CD8-positive, alpha-beta memory T cell (primary cell): ENCODE results near the gene PRMT1. TPM values are rescaled to one million over a fixed set of nuclear protein-coding genes. Genes with fewer than 3 reads are reported as not detected.
A peak's percentile ranks its signal among the peaks of the same experiment; 100 is the strongest.
"Not testable (repeated sequence)": the region's sequence is repeated elsewhere in the genome, so short reads cannot be mapped to it uniquely, and the experiment has no call there.

Experiments used
- CTCF ChIA-PET: fragments of 350-600 bp; sonication (Branson Sonifier 250); formaldehyde crosslinking; loops from one replicate; lab custom pipeline; 2021; ENCODE audit warnings: antibody characterized with exemption; lab: Charles Lee
- POLR2A ChIA-PET: fragments of 350-600 bp; sonication (Branson Sonifier 250); formaldehyde crosslinking; loops from one replicate; lab custom pipeline; 2021; ENCODE audit warnings: antibody characterized with exemption; lab: Charles Lee
- DNase-seq, 5 donors: peaks; one replicate each; pipeline versions ENCODE4 v3.0.0 to v3.0.0-alpha.2; 2020 to 2022; ENCODE audit warnings: mixed read lengths in 1 of 5
- H3K27ac ChIP-seq: one replicate; pipeline ENCODE4 v1.7.0; 2013; ENCODE audit warnings: low read depth, mild to moderate bottlenecking, low read length, moderate library complexity
- H3K27me3 ChIP-seq: 2 replicates; pipeline ENCODE4 v1.7.0; 2013; ENCODE audit warnings: low read length, mild to moderate bottlenecking; ENCODE audit not compliant: insufficient read depth, poor library complexity, severe bottlenecking
- H3K36me3 ChIP-seq: 2 replicates; pipeline ENCODE4 v1.7.0; 2013; ENCODE audit warnings: mild to moderate bottlenecking, low read length, moderate library complexity; ENCODE audit not compliant: insufficient read depth
- H3K4me1 ChIP-seq: 2 replicates; pipeline ENCODE4 v1.7.0; 2013; ENCODE audit warnings: mild to moderate bottlenecking, low read length, moderate library complexity; ENCODE audit not compliant: insufficient read depth
- H3K4me3 ChIP-seq: 2 replicates; pipeline ENCODE4 v1.7.0; 2013; ENCODE audit warnings: mild to moderate bottlenecking, low read length
- H3K9me3 ChIP-seq: 2 replicates; pipeline ENCODE4 v1.7.0; 2013; ENCODE audit warnings: mild to moderate bottlenecking, low read length
- H3K27ac Mint-ChIP-seq, 8 donors: one replicate each; pipeline ENCODE4 v1.8.0; 2020 to 2021; ENCODE audit warnings: mixed read lengths in 8 of 8, mild to moderate bottlenecking in 6 of 8, inconsistent platforms in 3 of 8, moderate library complexity in 3 of 8
- H3K27me3 Mint-ChIP-seq, 2 donors: one replicate each; pipeline ENCODE4 v1.8.0; 2020 to 2021; ENCODE audit warnings: mixed read lengths in 2 of 2, mild to moderate bottlenecking in 1 of 2, moderate library complexity in 1 of 2
- H3K36me3 Mint-ChIP-seq, 3 donors: one replicate each; pipeline ENCODE4 v1.8.0; 2020 to 2021; ENCODE audit warnings: mixed read lengths in 3 of 3, inconsistent platforms in 1 of 3, mild to moderate bottlenecking in 1 of 3
- H3K4me1 Mint-ChIP-seq, 3 donors: one replicate each; pipeline ENCODE4 v1.8.0; 2020 to 2021; ENCODE audit warnings: mixed read lengths in 3 of 3, inconsistent platforms in 1 of 3, mild to moderate bottlenecking in 1 of 3
- H3K4me3 Mint-ChIP-seq, 7 donors: one replicate each; pipeline ENCODE4 v1.8.0; 2020 to 2021; ENCODE audit warnings: mixed read lengths in 7 of 7, mild to moderate bottlenecking in 6 of 7, moderate library complexity in 4 of 7, inconsistent platforms in 2 of 7
- H3K9me3 Mint-ChIP-seq, 5 donors: one replicate each; pipeline ENCODE4 v1.8.0; 2020 to 2022; ENCODE audit warnings: mixed read lengths in 5 of 5, mild to moderate bottlenecking in 3 of 5, moderate library complexity in 2 of 5, inconsistent platforms in 1 of 5
- polyA plus RNA-seq: library from polyadenylated mRNA; unstranded; fragments of 300-500 nt; fragmentation: Illumina TruSeq; gene quantifications from one replicate; pipeline ENCODE4 v1.2.3, GENCODE V29; 2021
- total RNA-seq, 2 experiments: library from RNA; stranded (reverse); gene quantifications; one replicate each; pipeline ENCODE4 v1.2.3, GENCODE V29; 2021

Gene PRMT1
- total RNA-seq (100 to 1,000 TPM; 529 to 537 TPM), polyA plus RNA-seq (135 TPM)

- Histone ChIP-seq H3K4me3 (peak within 1 kb of the TSS; percentile 88), H3K9me3 (no peaks in the 10 kb centered on the region), H3K36me3 (peaks cover 7% of the 10 kb centered on the region), H3K27me3 (no peaks in the 10 kb centered on the region), H3K4me1 (peaks cover 32% of the 10 kb centered on the region), H3K27ac (peak within 1 kb of the TSS; percentile 95)
- peaks cover 29 to 51% (median 33%) of the 10 kb centered on the region in 3 donors for H3K4me1 Mint-ChIP-seq
- H3K27ac Mint-ChIP-seq = peak within 1 kb of the TSS; percentile 92 to 100 (median 99)
- H3K36me3 Mint-ChIP-seq = peaks cover 2 to 22% (median 4%) of the 10 kb centered on the region in 3 donors
- POLR2A ChIA-PET = interaction anchor here (0.6 to 2.6 kb wide), 14 partner anchors 13 to 684 kb away, joined by 3 to 32 read pairs (median 4); partner anchors contain the start of genes AP2A1, BCL2L12, GYS1 and IRF3
- peaks cover 0 to 2% of the 10 kb centered on the region in 2 donors for H3K27me3 Mint-ChIP-seq
- H3K9me3 Mint-ChIP-seq = no peaks in the 10 kb centered on the region
- CTCF ChIA-PET = interaction anchor here (0.7 to 6.6 kb wide), 14 partner anchors 13 to 211 kb away, joined by 3 to 56 read pairs (median 4); partner anchors contain the start of genes FLT3LG, NOSIP, PRRG2 and RRAS
- peak in 3 of 5 donors; percentile 52 to 62 (median 54) for DNase-seq
- peak within 1 kb of the TSS; percentile 90 to 100 (median 99) for H3K4me3 Mint-ChIP-seq
These were observed at the start of gene PRMT1 for GRCh38 chr19:49677231-49677900. PRMT1 (plus strand) TSS chr19:49677271; CDS start chr19:49677281, 10 bp downstream.

- H3K27me3 ChIP-seq = no peaks in the 10 kb centered on the region
- no peaks in the 10 kb centered on the region for H3K36me3 ChIP-seq
- Mint-ChIP-seq H3K4me3 (no peak overlapping the region), H3K36me3 (peaks cover 0 to 34% (median 3%) of the 10 kb centered on the region in 3 donors), H3K4me1 (peaks cover 0 to 5% (median 3%) of the 10 kb centered on the region in 3 donors), H3K27me3 (no peaks in the 10 kb centered on the region), H3K27ac (peak overlapping the region in 1 of 8 donors; percentile 78), H3K9me3 (no peaks in the 10 kb centered on the region)
- no peaks in the 10 kb centered on the region for H3K9me3 ChIP-seq
- no peak overlapping the region for H3K27ac ChIP-seq
- no peaks in the 10 kb centered on the region for H3K4me1 ChIP-seq
- CTCF ChIA-PET = no interaction called here
- POLR2A ChIA-PET = interaction anchor here (1.0 kb wide), 1 partner anchor 20 kb away, joined by 4 read pairs; no protein-coding TSS in a partner anchor
- no peak overlapping the region for H3K4me3 ChIP-seq
- DNase-seq = no peak
These were observed 47.4 kb upstream of the PRMT1 start for GRCh38 chr19:49629659-49630058.

DNA sequence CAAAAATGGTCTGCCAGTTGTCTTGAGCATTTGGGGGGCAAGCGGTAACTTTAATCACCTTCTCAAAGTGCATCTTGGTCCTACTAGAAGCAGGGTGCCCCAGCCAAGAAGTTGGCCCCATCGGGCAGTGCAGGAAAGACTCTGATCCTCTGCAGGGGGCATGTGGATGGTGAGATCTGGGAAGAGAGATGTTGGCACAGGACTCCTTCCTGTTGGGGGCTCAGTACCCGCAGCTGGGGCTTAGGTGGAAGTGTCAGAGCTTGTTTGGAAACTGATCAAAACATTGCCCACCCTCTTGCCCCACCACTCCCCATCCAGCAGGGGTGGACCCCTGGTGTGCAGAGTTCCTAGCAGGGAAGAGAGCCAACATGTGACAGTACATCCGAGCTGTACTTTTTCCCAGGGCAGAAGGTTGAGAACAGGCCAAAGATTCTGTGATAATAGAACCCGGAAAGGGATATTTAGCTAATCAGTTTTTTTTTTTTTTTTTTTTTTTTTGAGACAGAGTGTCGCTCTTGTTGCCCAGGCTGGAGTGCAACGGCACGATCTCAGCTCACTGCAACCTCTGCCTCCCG is 46.0 kb upstream of the PRMT1 start:
- Mint-ChIP-seq H3K36me3 (peaks cover 0 to 26% (median 3%) of the 10 kb centered on the region in 3 donors), H3K9me3 (no peaks in the 10 kb centered on the region), H3K4me3 (no peak overlapping the region), H3K4me1 (peaks cover 0 to 5% (median 3%) of the 10 kb centered on the region in 3 donors), H3K27ac (peak overlapping the region in 4 of 8 donors; percentile 17 to 35 (median 32)), H3K27me3 (no peaks in the 10 kb centered on the region)
- no peaks in the 10 kb centered on the region for H3K27me3 ChIP-seq
- CTCF ChIA-PET = interaction anchor here (0.7 kb wide), 1 partner anchor 168 kb away, joined by 3 read pairs; no protein-coding TSS in a partner anchor
- H3K4me1 ChIP-seq = no peaks in the 10 kb centered on the region
- H3K36me3 ChIP-seq = no peaks in the 10 kb centered on the region
- H3K27ac ChIP-seq = no peak overlapping the region
- no peak overlapping the region for H3K4me3 ChIP-seq
- DNase-seq = no peak
- no peaks in the 10 kb centered on the region for H3K9me3 ChIP-seq
- POLR2A ChIA-PET = interaction anchor here (0.6 to 1.2 kb wide), 3 partner anchors 9 to 136 kb away, joined by 4 to 6 read pairs (median 4); partner anchors contain the start of genes AP2A1 and RRAS

GRCh38 chr19:49631610-49632192 is 45.4 kb upstream of the PRMT1 start:
- Histone ChIP-seq H3K27me3 (no peaks in the 10 kb centered on the region), H3K9me3 (no peaks in the 10 kb centered on the region), H3K4me3 (no peak overlapping the region), H3K27ac (no peak overlapping the region), H3K4me1 (no peaks in the 10 kb centered on the region), H3K36me3 (no peaks in the 10 kb centered on the region)
- ChIA-PET POLR2A (no interaction called here), CTCF (no interaction called here)
- peaks cover 0 to 5% (median 3%) of the 10 kb centered on the region in 3 donors for H3K4me1 Mint-ChIP-seq
- H3K36me3 Mint-ChIP-seq = peaks cover 0 to 20% (median 3%) of the 10 kb centered on the region in 3 donors
- DNase-seq = no peak
- no peaks in the 10 kb centered on the region for H3K9me3 Mint-ChIP-seq
- H3K27me3 Mint-ChIP-seq = no peaks in the 10 kb centered on the region
- no peak overlapping the region for H3K4me3 Mint-ChIP-seq
- H3K27ac Mint-ChIP-seq = peak overlapping the region in 2 of 8 donors; percentile 38 to 89

DNA sequence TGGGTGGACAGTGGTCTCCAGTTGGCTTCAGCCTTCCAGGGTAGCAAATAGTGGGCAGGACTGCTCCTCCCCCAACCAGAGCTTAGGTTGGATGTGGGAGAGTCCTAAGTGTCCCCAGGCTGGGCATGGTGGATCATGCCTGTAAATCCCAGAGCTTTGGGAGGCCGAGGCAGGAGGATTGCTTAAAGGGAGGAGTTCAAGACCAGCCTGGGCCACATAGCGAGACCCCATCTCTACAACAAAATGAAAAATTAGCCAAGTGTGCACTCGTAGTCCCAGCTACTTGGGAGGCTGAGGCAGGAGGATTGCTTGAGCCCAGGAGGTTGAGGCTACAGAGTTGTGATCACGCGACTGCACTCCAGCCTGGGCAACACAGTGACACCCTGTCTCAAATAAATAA is 44.5 kb upstream of the PRMT1 start:
- no peak for DNase-seq
- Mint-ChIP-seq H3K4me1 (peaks cover 0 to 5% (median 5%) of the 10 kb centered on the region in 3 donors), H3K36me3 (peaks cover 0 to 12% (median 3%) of the 10 kb centered on the region in 3 donors), H3K9me3 (no peaks in the 10 kb centered on the region), H3K4me3 (no peak overlapping the region), H3K27ac (peak overlapping the region in 1 of 8 donors; percentile 89), H3K27me3 (no peaks in the 10 kb centered on the region)
- ChIA-PET CTCF (interaction anchor here (0.7 kb wide), 1 partner anchor 58 kb away, joined by 3 read pairs; no protein-coding TSS in a partner anchor), POLR2A (no interaction called here)
- no peaks in the 10 kb centered on the region for H3K36me3 ChIP-seq
- no peaks in the 10 kb centered on the region for H3K9me3 ChIP-seq
- no peak overlapping the region for H3K27ac ChIP-seq
- no peak overlapping the region for H3K4me3 ChIP-seq
- no peaks in the 10 kb centered on the region for H3K27me3 ChIP-seq
- H3K4me1 ChIP-seq = no peaks in the 10 kb centered on the region

- H3K4me3 Mint-ChIP-seq, H3K36me3 Mint-ChIP-seq, H3K27ac Mint-ChIP-seq, H3K4me3 ChIP-seq, H3K27me3 Mint-ChIP-seq, H3K27ac ChIP-seq, H3K4me1 ChIP-seq, POLR2A ChIA-PET, H3K27me3 ChIP-seq, DNase-seq, H3K9me3 ChIP-seq, CTCF ChIA-PET, H3K36me3 ChIP-seq, H3K9me3 Mint-ChIP-seq: not testable (repeated sequence)
- peaks cover 4 to 11% (median 10%) of the 10 kb centered on the region in 3 donors for H3K4me1 Mint-ChIP-seq
These were observed 43.8 kb upstream of the PRMT1 start for GRCh38 chr19:49633273-49633672.

DNA sequence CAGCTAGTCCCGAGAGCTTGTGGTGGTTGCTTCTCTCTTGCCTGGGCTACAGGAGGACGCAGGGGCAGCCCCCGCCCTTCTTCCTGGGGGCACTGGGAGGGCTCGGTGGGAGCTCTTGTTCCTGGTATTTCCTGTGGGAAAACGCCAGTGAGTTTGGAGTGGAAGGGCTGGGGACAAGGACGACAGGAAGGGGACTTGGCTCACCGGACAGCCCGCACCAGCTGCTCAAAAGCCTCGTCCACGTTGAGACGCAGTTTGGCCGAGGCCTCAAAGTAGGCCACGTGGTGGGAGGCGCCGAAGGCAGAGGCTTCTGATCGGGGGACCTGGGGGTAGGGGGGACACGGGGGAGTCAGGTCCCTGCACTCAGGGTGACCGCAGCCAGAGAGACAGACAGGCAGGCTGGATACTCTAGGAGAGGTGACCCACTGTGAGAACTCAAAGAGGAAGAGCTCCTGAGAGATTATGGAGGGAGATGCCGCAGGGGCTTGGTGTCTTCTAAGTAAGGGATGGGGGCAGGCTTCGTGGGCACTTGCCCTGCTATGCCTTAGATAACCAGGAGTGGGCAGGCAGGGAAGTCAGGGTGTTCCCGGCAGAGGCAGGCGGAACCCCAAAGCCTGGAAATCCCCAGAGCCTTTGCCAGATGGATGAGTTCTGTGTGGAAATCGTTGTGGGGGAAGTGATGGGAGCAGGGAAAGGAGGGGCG is 41.4 kb upstream of the PRMT1 start:
- peaks cover 19 to 31% (median 31%) of the 10 kb centered on the region in 3 donors for H3K4me1 Mint-ChIP-seq
- POLR2A ChIA-PET = interaction anchor here (1.1 kb wide), 1 partner anchor 9 kb away, joined by 4 read pairs; no protein-coding TSS in a partner anchor
- peak overlapping the region in 5 of 8 donors; percentile 29 to 95 (median 38) for H3K27ac Mint-ChIP-seq

More for the DNA sequence above, 41.4 kb upstream of the PRMT1 start:
- Histone ChIP-seq H3K4me3 (no peak overlapping the region), H3K27ac (no peak overlapping the region), H3K27me3 (no peaks in the 10 kb centered on the region), H3K9me3 (no peaks in the 10 kb centered on the region), H3K36me3 (no peaks in the 10 kb centered on the region), H3K4me1 (peaks cover 15% of the 10 kb centered on the region)
- Mint-ChIP-seq H3K4me3 (no peak overlapping the region), H3K27me3 (no peaks in the 10 kb centered on the region), H3K9me3 (no peaks in the 10 kb centered on the region), H3K36me3 (peaks cover 0 to 4% (median 0%) of the 10 kb centered on the region in 3 donors)
- DNase-seq = no peak
- CTCF ChIA-PET = interaction anchor here (0.6 kb wide), 1 partner anchor 23 kb away, joined by 4 read pairs; no protein-coding TSS in a partner anchor
